ENCODE data around the gene EFNA4. TPM values are rescaled to one million over a fixed set of nuclear protein-coding genes. Genes with fewer than 3 reads are reported as not detected.

Gene EFNA4
- total and polyA plus RNA-seq, 2 donors (not counting 1 experiment from before 2014, with no cell fraction given), result 8.4 to 10.6 TPM

- TF ChIP-seq EZH2 (IDR thresholded peaks at IDR 0.05; ENCODE audit: borderline replicate concordance, insufficient read depth, low read depth, low read length, poor library complexity, severe bottlenecking), result peak; percentile 94
- no peak for TF ChIP-seq CTCF (IDR thresholded peaks at IDR 0.05)
- peak overlapping the region in 4 of 5 experiments; percentile 8 to 52 (median 36) for H3K4me3 ChIP-seq (ENCODE audit: control extremely low read depth in 1 of 5, extremely low read depth in 1 of 5, insufficient read depth in 1 of 5, low read depth in 2 of 5, low read length in 4 of 5)
- peak; percentile 61 for DNase-seq
- H4K20me1 ChIP-seq (ENCODE audit: control insufficient read depth, insufficient read depth, low read length, poor library complexity, severe bottlenecking), result peaks cover 46% of the 10 kb centered on the region
- H3K79me2 ChIP-seq (ENCODE audit: control insufficient read depth, insufficient read depth, low read length), result no peaks in the 10 kb centered on the region
- H3K9me3 ChIP-seq (ENCODE audit: control extremely low read depth in 1 of 3, control insufficient read depth in 2 of 3, insufficient read depth in 1 of 3, low read length in 2 of 3), result peaks cover 0 to 30% (median 0%) of the 10 kb centered on the region in 3 donors
- no peak overlapping the region for H3K27ac Mint-ChIP-seq
- POLR2A ChIA-PET, result interaction anchor here (1.6 to 2.8 kb wide), 2 partner anchors 10 to 16 kb away, joined by 7 to 9 read pairs; no protein-coding TSS in a partner anchor
- H3K9ac ChIP-seq (ENCODE audit: low read length), result peak overlapping the region; percentile 36
- H3K36me3 ChIP-seq (replicated peaks in 1 of 2; ENCODE audit: control extremely low read depth in 1 of 2, control insufficient read depth in 1 of 2, extremely low read depth in 1 of 2, insufficient read depth in 2 of 2, low read length in 1 of 2), result no peaks in the 10 kb centered on the region
- peaks cover 0 to 57% (median 43%) of the 10 kb centered on the region in 4 experiments for H3K27me3 ChIP-seq (replicated peaks in 1 of 4; ENCODE audit: control extremely low read depth in 1 of 4, control insufficient read depth in 3 of 4, insufficient read depth in 4 of 4, low read length in 3 of 4)
- intact Hi-C loops (cut with micrococcal nuclease), result no loop called here
- H3K4me3 Mint-ChIP-seq, result peak overlapping the region; percentile 83
- H3K4me1 Mint-ChIP-seq, result peaks cover 63% of the 10 kb centered on the region
- peaks cover 38% of the 10 kb centered on the region for H3K27me3 Mint-ChIP-seq
- CTCF ChIA-PET, result interaction anchor here (0.6 to 1.6 kb wide), 7 partner anchors 9 to 411 kb away, joined by 3 to 7 read pairs (median 5); partner anchors contain the start of gene ADAM15
- 2% methylated on average over 50 of the region's 71 CpGs for WGBS (ENCODE audit: insufficient coverage)
- peak overlapping the region; percentile 97 for H3K4me2 ChIP-seq (replicated peaks; ENCODE audit: low read depth, low read length, poor library complexity, severe bottlenecking)
- no peak overlapping the region for H3K27ac ChIP-seq (ENCODE audit: low read length in 2 of 2)
- no peak for ATAC-seq (ENCODE audit: low read depth)
- peaks cover 60 to 67% of the 10 kb centered on the region in 2 donors for H3K4me1 ChIP-seq (ENCODE audit: control insufficient read depth in 2 of 2, insufficient read depth in 2 of 2, low read length in 2 of 2)
- H2AFZ ChIP-seq (ENCODE audit: insufficient read depth, low read depth, low read length, poor library complexity, severe bottlenecking), result no peak overlapping the region
- H3K9me3 Mint-ChIP-seq (ENCODE audit: insufficient read depth), result no peaks in the 10 kb centered on the region
Observed at GRCh38 chr1:155080312-155081228, 17.0 kb downstream of the EFNA4 start.
